ENCODE data around the gene MAMLD1. TPM values are rescaled to one million over a fixed set of nuclear protein-coding genes. Genes with fewer than 3 reads are reported as not detected.

Gene MAMLD1
- total RNA-seq, 1 experiment from 2014 or later = 0.48 TPM

DNA sequence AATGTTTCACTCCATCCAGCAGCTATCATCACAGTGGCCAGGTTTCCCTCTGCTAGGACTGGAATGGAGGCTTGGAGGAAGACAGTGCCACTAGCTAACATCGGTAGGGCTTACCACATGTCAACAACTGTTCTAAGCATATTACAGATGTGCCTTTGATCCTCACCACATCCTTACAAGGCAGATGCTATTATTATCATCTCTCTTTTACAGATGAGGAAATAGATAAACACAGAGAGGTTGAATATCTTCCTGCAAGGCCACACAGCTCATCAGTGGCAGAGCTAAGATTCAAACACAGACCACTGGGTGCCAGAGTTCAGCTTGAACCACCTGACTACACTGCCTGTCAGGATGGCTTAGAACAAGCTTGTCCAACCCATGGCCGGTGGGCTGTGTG, 47.4 kb downstream of the MAMLD1 start:
- Histone ChIP-seq H2BK20ac (ENCODE audit: low read depth, low read length, poor library complexity, severe bottlenecking) (no peak overlapping the region), H4K5ac (ENCODE audit: insufficient read length, low read depth, low read length) (no peak overlapping the region), H3T11ph (ENCODE audit: low read length) (no peak overlapping the region), H2AK5ac (ENCODE audit: insufficient read length, low read length) (no peak overlapping the region), H3K27ac (ENCODE audit: insufficient read length, low read depth, low read length) (no peak overlapping the region), H4K20me1 (ENCODE audit: control insufficient read depth, insufficient read depth, insufficient read length) (no peaks in the 10 kb centered on the region), H3K56ac (ENCODE audit: insufficient read length, low read depth, low read length) (no peak overlapping the region), H2AFZ (ENCODE audit: low read length) (no peak overlapping the region), H4K8ac (replicated peaks; ENCODE audit: insufficient read length, low read depth, low read length) (no peak overlapping the region), H3K18ac (ENCODE audit: insufficient read length, low read depth, low read length) (no peak overlapping the region), H3K4ac (ENCODE audit: low read depth, low read length) (no peak overlapping the region), H3K79me2 (ENCODE audit: insufficient read depth, low read length) (no peaks in the 10 kb centered on the region), H3K27me3 (ENCODE audit: insufficient read depth, low read length) (no peaks in the 10 kb centered on the region), H3K79me1 (ENCODE audit: insufficient read depth, low read depth, low read length, poor library complexity, severe bottlenecking) (no peaks in the 10 kb centered on the region), H2BK12ac (ENCODE audit: insufficient read length, low read depth, low read length) (no peak overlapping the region), H4K91ac (ENCODE audit: insufficient read length, low read depth, low read length) (no peak overlapping the region), H3K23ac (ENCODE audit: insufficient read length, low read depth, low read length) (no peak overlapping the region), H3K4me1 (ENCODE audit: insufficient read depth, low read length) (no peaks in the 10 kb centered on the region; the same call in 1 of the 2 replicates), H3K4me2 (ENCODE audit: insufficient read depth, insufficient read length, low read length) (no peak overlapping the region), H3K9ac (ENCODE audit: extremely low read depth, insufficient read length, low read length) (no peak overlapping the region), H3K14ac (ENCODE audit: insufficient read depth, low read length) (no peak overlapping the region), H2BK5ac (ENCODE audit: insufficient read length, low read length) (no peak overlapping the region), H2BK120ac (ENCODE audit: low read depth, low read length, poor library complexity, severe bottlenecking) (no peak overlapping the region), H3K9me3 (ENCODE audit: control insufficient read depth, low read depth, low read length) (no peaks in the 10 kb centered on the region), H3K23me2 (ENCODE audit: insufficient read length, low read depth, low read length, poor library complexity, severe bottlenecking) (no peaks in the 10 kb centered on the region), H2BK15ac (ENCODE audit: low read depth, low read length) (no peak overlapping the region)
- Mint-ChIP-seq H3K27ac (no peak overlapping the region), H3K4me1 (peaks cover 7 to 8% of the 10 kb centered on the region in 2 experiments), H3K36me3 (ENCODE audit: insufficient read depth in 1 of 3, low read depth in 3 of 3) (no peaks in the 10 kb centered on the region; a peak in 3 of 7 replicates), H3K9me3 (peaks cover 68 to 70% of the 10 kb centered on the region in 2 experiments), H3K27me3 (ENCODE audit: low read depth) (peaks cover 3% of the 10 kb centered on the region; the same call in 1 of the 2 replicates), H3K4me3 (no peak overlapping the region)
- TF ChIP-seq, protein P1, sequence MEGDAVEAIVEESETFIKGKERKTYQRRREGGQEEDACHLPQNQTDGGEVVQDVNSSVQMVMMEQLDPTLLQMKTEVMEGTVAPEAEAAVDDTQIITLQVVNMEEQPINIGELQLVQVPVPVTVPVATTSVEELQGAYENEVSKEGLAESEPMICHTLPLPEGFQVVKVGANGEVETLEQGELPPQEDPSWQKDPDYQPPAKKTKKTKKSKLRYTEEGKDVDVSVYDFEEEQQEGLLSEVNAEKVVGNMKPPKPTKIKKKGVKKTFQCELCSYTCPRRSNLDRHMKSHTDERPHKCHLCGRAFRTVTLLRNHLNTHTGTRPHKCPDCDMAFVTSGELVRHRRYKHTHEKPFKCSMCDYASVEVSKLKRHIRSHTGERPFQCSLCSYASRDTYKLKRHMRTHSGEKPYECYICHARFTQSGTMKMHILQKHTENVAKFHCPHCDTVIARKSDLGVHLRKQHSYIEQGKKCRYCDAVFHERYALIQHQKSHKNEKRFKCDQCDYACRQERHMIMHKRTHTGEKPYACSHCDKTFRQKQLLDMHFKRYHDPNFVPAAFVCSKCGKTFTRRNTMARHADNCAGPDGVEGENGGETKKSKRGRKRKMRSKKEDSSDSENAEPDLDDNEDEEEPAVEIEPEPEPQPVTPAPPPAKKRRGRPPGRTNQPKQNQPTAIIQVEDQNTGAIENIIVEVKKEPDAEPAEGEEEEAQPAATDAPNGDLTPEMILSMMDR (conservative IDR thresholded peaks at IDR 0.05) = no peak
- no CpG with 5 or more reads among the region's 2 CpGs for WGBS (ENCODE audit: extremely low coverage, insufficient read length, low lambda C conversion rate)
- DNase-seq = no peak
